HepG2 (cell line): ENCODE measurements around the gene CTBP1. TPM values are rescaled to one million over a fixed set of nuclear protein-coding genes. Genes with fewer than 3 reads are reported as not detected.
A peak's percentile ranks its signal among the peaks of the same experiment; 100 is the strongest.

ENCODE experiments used
- AHDC1 ChIP-seq: sonication (generic); formaldehyde crosslinking; IDR thresholded peaks from 2 replicates; pipeline ENCODE4 v1.5.1; 2020; ENCODE audit warnings: mild to moderate bottlenecking, missing genetic modification reagents, borderline replicate concordance
- ATAD3A ChIP-seq: sonication (generic); formaldehyde crosslinking; IDR thresholded peaks from 2 replicates; pipeline ENCODE4 v1.4.0; 2020; ENCODE audit warnings: missing genetic modification reagents
- CHD4 ChIP-seq: fragments of 200-600 bp; sonication (generic); IDR thresholded peaks from 2 replicates; pipeline ENCODE4 v1.7.0; 2017; ENCODE audit warnings: mild to moderate bottlenecking, low read length, borderline replicate concordance
- GATA4 ChIP-seq: sonication (generic); IDR thresholded peaks from 2 replicates; pipeline ENCODE4 v1.6.1; 2016; ENCODE audit warnings: antibody characterized with exemption, low read depth, borderline replicate concordance
- GMEB2 ChIP-seq: IDR thresholded peaks from 2 replicates; pipeline ENCODE4 v1.6.1; 2016; ENCODE audit warnings: missing biosample characterization, missing genetic modification reagents, low read depth
- GTF2F1 ChIP-seq: fragments of 150-350 bp; IDR thresholded peaks from 2 replicates; pipeline ENCODE4 v1.6.1; 2014; ENCODE audit warnings: low read length
- HHEX ChIP-seq: IDR thresholded peaks from 2 replicates; pipeline ENCODE4 v1.6.1; 2016; ENCODE audit warnings: control low read depth
- NRL ChIP-seq: sonication (generic); formaldehyde crosslinking; IDR thresholded peaks from 2 replicates; pipeline ENCODE4 v1.5.0; 2020; ENCODE audit warnings: missing genetic modification reagents, mild to moderate bottlenecking, moderate library complexity, borderline replicate concordance
- SALL1 ChIP-seq: sonication (generic); formaldehyde crosslinking; IDR thresholded peaks from 2 replicates; pipeline ENCODE4 v1.8.0; 2022; ENCODE audit warnings: mild to moderate bottlenecking, missing genetic modification reagents
- SIN3A ChIP-seq: IDR thresholded peaks from 2 replicates; pipeline ENCODE4 v1.6.1; 2011; ENCODE audit warnings: low read depth, mild to moderate bottlenecking, control low read depth, low read length, borderline replicate concordance
- SRSF1 ChIP-seq: fragments of 200-400 bp; formaldehyde crosslinking; optimal IDR thresholded peaks from 2 replicates; pipeline ENCODE3; 2017; ENCODE audit warnings: mild to moderate bottlenecking, low read depth, low read length, moderate library complexity
- U2AF2 ChIP-seq: fragments of 200-400 bp; formaldehyde crosslinking; IDR thresholded peaks from 2 replicates; pipeline ENCODE4 v1.6.1; 2017; ENCODE audit warnings: low read depth, mild to moderate bottlenecking, low read length
- USF2 ChIP-seq, 2 experiments: sonication (generic) in 1 of 2; formaldehyde crosslinking in 1 of 2; IDR thresholded peaks; 2 replicates each; pipeline versions ENCODE4 v1.5.1 to v1.6.1; 2011 to 2020; ENCODE audit warnings: borderline replicate concordance in 1 of 2, low read depth in 1 of 2, low read length in 1 of 2, mild to moderate bottlenecking in 1 of 2, missing genetic modification reagents in 1 of 2, moderate library complexity in 1 of 2
- ZIK1 ChIP-seq: sonication (generic); formaldehyde crosslinking; IDR thresholded peaks from 2 replicates; pipeline ENCODE4 v1.5.0; 2020; ENCODE audit warnings: mild to moderate bottlenecking, low read depth, missing genetic modification reagents, borderline replicate concordance
- ZNF232 ChIP-seq: sonication (generic); formaldehyde crosslinking; IDR thresholded peaks from 2 replicates; pipeline ENCODE4 v1.4.0; 2020; ENCODE audit warnings: missing genetic modification reagents, borderline replicate concordance
- ZNF34 ChIP-seq: sonication (generic); formaldehyde crosslinking; IDR thresholded peaks from 2 replicates; pipeline ENCODE4 v1.4.0; 2020; ENCODE audit warnings: mild to moderate bottlenecking, missing genetic modification reagents, borderline replicate concordance
- ZNF382 ChIP-seq: sonication (generic); formaldehyde crosslinking; IDR thresholded peaks from 2 replicates; pipeline ENCODE4 v1.5.0; 2020; ENCODE audit warnings: missing genetic modification reagents, mild to moderate bottlenecking, borderline replicate concordance
- ZNF629 ChIP-seq: sonication (generic); formaldehyde crosslinking; conservative IDR thresholded peaks from 2 replicates; pipeline ENCODE4 v1.5.0; 2020; ENCODE audit warnings: missing genetic modification reagents
- ZNF776 ChIP-seq: sonication (generic); formaldehyde crosslinking; IDR thresholded peaks from 2 replicates; pipeline ENCODE4 v1.4.0; 2020; ENCODE audit warnings: mild to moderate bottlenecking, missing genetic modification reagents
- polyA plus RNA-seq, 8 experiments: library from polyadenylated mRNA; depleted of rRNA in 3 of 8; stranded (reverse) in 7 of 8; unstranded in 1 of 8; fragments of >200 nt; fragmentation: Illumina TruSeq in 4 of 8; extraction: Trizol in 4 of 8; gene quantifications; 2 replicates each; pipeline versions ENCODE4 v1.2.1 to v1.2.3, GENCODE V29; 2011 to 2016; ENCODE audit warnings: low read depth in 4 of 8, missing spikeins in 1 of 8, mixed read lengths in 1 of 8; ENCODE audit not compliant: insufficient read depth in 1 of 8
- total RNA-seq, 5 experiments: library from RNA; depleted of rRNA; stranded (reverse); fragments of >200 nt; fragmentation: Illumina TruSeq; extraction: Trizol; gene quantifications; 2 replicates each; pipeline ENCODE4 v1.2.3, GENCODE V29; 2016; ENCODE audit warnings: low read depth in 1 of 5

Gene CTBP1
- total and polyA plus RNA-seq, 2 of the 13 experiments (the other 11 are each of a cell fraction or from before 2014, with no cell fraction given): 78.5 to 112 TPM

GRCh38 chr4:1289207-1290164 lies 40.6 kb upstream of the CTBP1 start, which contains the start of gene MAEA (continued):
- TF ChIP-seq AHDC1 (no peak), NRL (no peak), GTF2F1 (no peak), ATAD3A (CRISPR knock-in tag) (no peak), ZNF776 (CRISPR knock-in tag) (no peak; the same call in 1 of the 2 replicates), GATA4 (no peak; the same call in 1 of the 2 replicates), USF2 (IDR thresholded peaks at IDR 0.05; ENCODE audit: low read depth, low read length) (no peak), USF2 (CRISPR knock-in tag; IDR thresholded peaks at IDR 0.05; ENCODE audit: borderline replicate concordance) (no peak), ZNF629 (CRISPR knock-in tag) (no peak), ZNF34 (CRISPR knock-in tag) (no peak), HHEX (CRISPR knock-in tag) (no peak), SRSF1 (peak; percentile 59), ZNF382 (CRISPR knock-in tag) (no peak), GMEB2 (CRISPR knock-in tag) (peak; percentile 81), CHD4 (no peak), ZNF232 (CRISPR knock-in tag) (no peak), ZIK1 (no peak), SIN3A (peak; percentile 95), U2AF2 (no peak), SALL1 (peak; percentile 66)
